SKM-1 treated with dmso at 0.1 percent for 144 hours (cell line): ENCODE measurements around the gene SDK1.

ENCODE experiments used
- DNase-seq: peaks from one replicate; lab custom pipeline; 2025; ENCODE audit not compliant: unreplicated experiment; lab: John Stamatoyannopoulos, UW

The SDK1 gene

DNA sequence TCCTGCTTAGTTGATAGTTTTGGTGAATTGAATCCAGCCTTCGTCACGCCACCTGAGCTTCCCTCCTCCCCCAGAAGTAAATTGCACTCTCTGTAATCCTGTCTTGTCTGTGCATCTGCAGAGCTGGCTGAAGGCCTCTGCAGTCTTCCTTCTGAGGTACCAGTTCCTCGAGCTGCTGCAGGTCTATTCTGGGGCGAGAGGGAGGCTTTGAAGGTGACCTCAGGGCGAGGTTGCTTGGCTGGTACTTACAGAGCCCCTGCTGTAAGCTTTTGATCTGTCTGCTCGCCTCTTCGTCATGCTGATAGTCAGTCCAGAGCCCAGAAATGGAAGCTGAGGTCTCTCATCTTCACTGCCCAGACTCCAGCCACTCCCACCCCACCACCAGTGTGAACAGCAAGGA lies 867.5 kb downstream of the SDK1 start:
- DNase-seq = no peak

DNA sequence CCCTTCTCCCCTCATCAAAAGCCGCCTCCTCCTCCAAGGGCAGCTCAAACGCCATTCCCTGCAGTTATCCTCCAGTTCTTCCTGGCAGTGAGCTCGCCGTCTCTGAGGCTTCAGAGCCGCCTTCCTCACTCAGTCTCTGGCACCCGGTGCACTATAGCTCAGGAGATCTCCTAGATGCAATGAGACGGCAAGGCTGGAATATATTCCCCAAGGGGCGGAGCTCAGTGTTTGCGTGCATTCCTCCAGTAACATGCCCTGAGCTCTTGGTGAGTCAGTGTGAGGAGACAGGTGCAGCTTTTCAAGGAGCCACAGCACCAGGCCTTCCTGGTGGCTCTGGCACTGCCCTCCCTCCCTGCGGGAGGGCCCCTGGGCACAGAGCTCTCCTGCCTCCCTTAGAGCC lies 868.4 kb downstream of the SDK1 start:
- DNase-seq = no peak

DNA sequence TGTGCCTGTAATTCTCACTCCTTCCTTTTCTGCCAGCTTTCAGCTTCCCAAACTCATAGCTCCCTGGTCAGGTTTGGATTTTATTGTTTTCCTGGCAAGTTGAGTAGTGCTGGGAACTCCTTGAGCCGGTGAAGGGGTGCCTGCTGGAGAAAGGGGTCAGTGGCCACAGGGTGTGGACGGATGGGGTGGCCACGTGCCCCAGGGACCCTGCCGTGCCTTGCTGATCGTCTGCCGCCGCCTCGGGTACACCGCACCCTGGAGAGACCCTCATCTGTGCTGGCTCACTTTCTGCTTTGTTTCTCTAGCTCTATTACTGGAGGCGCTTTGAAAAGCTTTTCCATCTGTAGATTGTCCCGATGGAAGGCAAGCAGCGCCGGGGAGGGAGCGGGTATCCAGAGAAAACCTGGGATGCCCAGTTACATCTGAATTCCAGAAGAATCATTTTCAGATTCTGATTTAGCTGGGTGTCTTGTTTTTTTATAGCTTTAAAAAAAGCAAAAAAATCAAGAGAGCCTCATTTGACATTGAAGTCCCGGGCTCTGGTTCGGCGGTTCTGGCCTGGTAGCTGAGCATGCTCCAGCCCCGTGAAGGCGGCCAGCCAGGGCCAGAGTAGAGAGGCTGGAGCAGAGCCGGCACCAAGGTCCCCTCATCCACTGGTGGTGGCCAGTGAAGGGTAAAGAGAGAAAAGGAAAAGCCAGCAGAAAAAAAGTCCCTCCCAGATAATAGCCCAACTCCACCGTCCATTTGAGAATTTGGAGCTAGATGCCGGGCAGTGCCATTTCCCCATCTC lies 870.1 kb downstream of the SDK1 start:
- DNase-seq = no peak

DNA sequence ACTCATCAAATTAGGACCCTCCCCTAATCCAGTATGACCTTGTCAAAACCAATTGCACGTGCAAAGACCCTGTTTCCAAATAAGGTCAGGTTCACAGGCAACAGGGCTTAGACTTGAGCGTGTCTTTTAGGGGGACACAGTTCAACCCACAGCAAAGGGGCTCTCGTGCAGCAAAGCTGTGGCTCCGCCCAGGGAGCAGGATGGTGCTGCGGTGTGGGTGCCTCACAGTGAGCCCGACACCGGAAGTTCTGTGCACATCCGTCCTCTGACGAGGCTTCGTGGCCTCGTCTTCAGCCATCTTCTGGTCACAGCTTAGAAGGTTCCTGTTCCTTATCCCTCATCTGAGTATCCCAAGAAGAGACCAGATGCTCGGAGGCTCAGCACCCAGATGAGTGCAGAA lies 871.8 kb downstream of the SDK1 start:
- no peak for DNase-seq

DNA sequence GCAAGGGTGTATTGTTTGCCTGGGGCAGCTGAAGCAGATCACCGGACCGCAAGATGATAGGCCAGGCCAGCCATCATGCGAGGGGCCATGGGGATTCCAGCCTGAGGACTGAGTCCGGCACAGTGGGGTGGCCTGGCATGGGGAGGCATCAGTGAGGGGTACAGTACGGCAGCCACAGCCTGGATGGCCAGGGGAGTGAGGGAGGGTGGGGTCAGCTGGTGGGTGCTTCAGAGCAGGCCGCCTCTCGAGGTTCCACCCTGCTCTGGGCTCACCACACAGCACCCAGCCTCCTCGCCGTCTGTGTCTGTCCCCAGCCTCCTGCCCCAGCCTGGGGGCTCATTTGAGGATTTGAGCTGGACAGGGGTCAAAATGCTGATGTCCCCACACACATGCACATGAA lies 872.6 kb downstream of the SDK1 start:
- DNase-seq = no peak

DNA sequence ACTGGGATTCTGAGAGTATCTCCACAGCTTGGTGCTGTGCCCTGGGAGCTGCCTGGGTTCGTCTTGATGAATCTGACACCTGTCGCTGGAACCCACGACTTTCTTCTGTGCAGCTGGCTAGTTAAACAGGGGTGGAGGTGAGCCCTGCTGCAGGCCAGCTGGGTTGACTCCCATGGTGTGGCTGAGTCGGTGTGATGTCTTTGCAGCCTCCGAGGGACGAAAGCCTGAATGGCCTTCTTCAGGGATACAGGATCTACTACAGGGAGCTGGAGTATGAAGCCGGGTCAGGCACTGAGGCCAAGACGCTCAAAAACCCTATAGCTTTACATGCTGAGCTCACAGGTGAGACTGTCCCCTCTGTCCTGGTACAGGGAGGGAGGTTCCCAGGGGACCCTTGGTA lies 873.0 kb downstream of the SDK1 start:
- no peak for DNase-seq

DNA sequence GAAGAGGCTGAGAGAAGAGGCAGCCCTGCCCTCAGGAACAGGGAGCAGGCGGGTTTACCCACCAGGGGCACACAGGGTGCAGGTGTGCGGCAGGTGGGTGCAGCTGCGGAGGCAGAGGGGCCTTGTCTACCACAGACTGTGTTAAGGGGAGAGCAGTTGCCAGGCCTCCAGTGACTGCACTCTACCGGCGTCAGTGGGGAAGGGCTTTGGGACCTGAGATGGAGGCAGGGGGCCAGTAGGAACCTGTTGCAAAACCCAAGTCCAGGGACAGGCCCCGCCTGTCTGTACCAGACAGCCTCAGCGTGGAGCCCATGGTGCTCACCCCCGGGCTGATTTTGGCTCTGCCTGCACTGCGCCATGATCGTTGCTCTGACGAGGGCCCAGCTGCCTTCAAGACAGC lies 873.4 kb downstream of the SDK1 start:
- no peak for DNase-seq

DNA sequence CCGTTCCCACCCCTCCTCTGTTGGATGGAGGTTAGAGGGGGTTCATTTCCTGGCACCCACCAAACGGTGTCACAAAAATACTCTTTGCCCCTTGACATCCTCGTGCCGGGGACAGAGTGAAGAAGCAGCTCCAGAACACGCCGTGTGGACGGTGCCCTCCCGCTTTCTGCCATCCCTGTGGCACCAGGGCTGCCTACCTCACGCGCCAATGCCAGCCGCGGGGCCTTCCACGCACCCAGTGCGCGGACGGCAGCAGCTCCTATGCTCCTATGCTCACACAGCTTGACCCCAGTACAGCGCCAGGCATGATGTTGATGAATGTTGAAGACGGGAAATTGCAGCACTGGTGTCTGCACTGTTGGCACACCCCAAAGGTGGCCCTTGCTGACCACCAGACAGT lies 873.8 kb downstream of the SDK1 start:
- DNase-seq = no peak

DNA sequence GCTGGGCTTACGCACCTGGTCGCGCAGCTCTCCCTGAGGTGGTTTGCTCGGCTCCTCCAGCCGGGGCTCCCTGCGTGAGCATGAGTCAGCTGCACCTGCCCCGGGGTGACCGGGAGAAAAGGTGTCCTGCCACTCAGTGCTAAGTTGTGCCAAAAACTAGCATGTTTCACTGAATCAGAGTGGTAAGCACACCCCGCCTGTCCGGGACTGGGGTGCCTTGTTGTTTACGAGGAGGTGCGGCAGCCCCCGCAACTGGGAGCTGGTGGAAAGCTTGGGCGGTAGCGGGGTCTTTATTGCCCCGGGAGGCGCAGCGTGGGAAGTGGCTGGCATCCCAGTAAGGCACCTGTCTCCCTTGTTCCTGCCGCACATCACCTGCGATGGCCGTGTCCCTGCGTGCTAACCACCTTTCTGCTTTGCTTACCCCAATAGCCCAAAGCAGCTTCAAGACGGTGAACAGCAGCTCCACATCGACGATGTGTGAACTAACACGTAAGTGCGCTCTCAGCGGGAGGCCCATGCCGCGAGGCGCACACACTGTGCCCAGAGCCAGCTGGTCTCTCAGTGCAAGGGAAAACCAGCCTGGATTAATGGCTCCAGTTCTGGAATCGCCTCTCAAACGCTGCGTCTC lies 874.4 kb downstream of the SDK1 start:
- no peak for DNase-seq

DNA sequence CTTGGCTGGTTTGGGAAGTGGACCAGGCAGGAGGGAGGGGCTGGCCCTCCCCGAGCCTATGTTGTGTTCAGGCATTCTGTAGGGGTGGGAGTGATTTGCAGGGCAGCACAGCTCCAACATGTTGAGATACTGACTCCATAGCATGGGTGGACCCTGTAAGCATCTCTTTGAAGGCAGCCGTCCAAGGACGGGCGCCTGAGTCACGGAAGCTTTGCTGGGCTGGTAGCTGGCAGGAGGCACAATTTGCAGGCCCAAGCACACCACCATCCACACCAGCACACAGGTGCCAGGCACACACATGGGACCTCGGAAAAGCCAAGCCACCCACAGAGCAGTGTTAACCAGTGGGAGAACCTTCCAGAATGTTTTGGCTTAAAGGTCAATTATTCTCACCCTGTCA lies 875.9 kb downstream of the SDK1 start:
- no peak for DNase-seq

DNA sequence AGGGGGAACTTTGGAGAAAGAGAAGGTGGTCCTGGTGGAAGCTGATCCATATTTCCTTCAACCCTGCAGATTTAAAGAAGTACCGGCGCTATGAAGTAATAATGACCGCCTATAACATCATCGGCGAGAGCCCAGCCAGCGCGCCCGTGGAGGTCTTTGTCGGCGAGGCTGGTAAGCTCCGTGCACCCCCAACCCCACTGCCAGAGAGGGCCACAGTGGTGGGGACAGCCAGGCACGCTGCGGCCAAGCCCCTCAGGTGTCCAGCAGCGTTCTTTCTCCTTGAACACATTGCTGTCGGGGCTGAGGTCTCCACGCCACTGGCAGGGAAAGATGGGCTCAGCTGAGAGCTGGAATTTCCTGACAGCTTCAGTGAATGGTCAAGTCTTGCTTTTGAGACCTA lies 877.4 kb downstream of the SDK1 start:
- DNase-seq = no peak

DNA sequence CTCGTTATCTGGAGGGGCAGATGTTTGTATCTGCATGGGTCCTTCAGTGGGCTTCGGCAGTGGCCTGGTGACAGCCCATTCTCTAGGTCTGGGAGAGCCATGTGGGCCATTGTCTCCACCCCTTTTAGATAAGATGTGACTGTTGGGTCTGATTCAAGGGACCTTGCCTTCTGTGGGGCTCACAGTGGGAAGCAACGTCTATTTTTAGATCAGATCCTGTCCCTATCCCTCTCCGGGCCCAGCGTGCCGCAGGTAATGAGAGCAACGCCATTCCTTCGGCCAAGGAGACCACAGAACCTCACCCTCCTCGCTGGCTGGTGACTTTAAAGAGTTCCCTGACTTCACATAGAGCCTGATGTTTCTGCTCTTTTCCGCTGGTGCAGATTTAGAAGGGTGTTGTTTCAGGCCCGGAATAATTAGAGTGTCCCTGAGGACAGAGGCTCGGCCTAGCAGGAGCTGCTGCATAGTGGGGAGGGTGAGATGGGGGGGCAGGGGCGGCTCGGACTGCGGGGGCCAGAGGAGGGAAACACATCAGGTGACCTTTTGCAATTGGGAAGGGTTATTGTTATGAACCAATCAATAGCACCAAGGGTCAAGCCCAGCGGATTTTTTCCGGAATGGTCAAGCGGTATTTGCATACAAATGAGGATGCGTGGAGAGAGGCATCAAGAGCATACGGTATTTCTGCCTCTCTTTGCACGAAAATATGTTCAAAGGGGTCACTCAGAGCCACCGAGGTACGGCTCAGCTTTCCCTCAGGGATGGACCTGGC lies 878.0 kb downstream of the SDK1 start:
- no peak for DNase-seq

DNA sequence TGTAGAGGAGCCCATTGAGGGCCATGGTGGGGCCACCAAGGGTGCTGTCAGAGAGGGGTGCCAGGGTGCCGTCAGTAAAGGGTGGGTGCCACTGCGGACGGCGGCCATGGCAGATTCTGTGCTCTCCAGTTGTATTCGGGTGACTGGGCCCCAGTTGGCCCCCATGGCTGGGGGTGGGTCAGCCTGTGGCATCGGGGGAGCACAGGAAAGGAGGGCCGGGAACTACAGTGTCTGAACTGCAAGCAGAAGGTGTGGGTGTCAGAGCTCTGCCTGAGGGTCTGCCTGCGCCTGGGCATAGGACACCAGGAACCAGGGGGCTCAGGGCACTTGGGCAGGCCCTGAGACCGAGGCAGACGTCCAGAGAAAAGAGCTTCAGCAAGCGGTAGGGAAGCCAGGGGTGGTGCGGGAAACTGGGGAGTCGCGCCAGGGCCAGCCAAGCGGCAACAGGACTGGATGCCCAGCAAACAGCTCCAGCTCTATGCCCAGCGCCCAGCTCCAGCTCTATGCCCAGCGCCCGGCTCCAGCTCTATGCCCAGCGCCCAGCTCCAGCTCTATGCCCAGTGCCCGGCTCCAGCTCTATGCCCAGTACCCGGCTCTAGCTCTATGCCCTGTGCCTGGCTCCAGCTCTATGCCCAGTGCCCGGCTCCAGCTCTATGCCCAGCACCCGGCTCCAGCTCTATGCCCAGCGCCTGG lies 878.8 kb downstream of the SDK1 start:
- no peak for DNase-seq

DNA sequence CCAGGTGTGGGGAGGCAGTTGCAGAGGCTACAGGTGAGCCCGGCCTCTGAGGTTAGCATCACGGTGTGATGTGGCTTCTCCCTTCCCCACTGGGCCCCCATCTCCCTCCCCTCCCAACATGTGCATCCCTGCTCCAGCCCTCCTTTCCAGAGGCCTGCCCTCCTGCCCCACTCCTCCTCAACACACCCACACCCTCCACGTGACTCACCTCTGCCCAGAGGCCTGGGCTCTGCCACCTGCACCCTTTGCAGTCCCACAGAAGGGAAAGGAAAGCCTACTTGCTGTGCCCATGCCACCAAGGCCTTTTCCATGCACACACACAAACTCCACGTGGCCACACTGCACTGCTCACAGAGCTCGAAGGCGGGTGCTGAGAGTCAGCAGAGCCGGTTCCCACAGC lies 880.4 kb downstream of the SDK1 start:
- DNase-seq = no peak

DNA sequence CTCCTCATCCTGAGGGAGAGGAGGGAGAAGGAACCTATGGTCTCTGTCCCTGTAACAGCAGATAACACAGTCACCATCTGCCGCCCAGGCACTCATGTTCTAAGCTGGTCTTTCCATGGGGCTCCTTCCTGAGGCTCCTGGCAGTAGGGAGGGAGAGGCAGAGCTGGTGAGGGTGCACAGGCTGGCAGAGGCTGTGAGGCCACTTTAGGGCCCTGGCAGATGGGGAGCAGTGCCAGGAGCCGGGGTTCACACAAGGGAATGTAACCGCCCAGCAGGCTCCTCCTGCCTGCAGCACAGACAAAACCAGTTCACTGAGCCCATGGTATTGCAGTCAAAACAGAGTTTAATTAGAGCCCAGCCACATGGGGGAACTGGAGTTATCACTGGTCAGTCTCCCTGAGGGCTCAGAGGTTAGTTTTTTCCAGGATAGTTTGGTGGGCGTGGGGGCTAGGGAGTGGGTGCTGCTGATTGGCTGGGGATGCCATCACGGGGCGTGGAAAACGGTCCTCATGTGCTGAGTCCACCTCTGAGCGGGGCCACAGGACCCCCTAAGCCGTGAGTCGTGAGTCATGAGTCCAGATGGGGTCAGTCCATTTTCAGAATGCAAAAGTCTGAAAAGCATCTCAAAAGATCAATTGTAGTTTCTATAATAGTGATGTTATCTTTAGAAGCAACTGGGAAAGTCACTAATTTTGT lies 881.7 kb downstream of the SDK1 start:
- no peak for DNase-seq

DNA sequence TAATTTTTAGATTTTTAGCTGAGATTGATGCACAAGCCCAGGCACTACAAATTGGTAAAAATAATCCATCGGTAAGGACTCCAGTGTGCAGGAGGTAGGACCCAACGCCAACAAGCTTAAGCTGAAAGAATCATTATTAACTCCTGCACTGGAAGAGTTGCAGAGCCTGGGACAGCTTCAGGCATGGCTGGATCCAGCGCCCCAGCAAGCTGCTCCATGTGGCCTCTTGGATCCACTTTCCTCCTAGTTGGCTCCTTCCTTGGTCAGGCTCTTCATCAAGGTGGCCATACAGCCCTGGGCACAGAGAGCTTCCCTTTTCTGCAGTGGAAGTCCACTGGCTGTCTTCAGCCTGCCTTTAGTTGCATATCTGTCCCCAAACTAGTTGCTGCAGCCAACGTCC lies 883.6 kb downstream of the SDK1 start:
- DNase-seq = no peak

DNA sequence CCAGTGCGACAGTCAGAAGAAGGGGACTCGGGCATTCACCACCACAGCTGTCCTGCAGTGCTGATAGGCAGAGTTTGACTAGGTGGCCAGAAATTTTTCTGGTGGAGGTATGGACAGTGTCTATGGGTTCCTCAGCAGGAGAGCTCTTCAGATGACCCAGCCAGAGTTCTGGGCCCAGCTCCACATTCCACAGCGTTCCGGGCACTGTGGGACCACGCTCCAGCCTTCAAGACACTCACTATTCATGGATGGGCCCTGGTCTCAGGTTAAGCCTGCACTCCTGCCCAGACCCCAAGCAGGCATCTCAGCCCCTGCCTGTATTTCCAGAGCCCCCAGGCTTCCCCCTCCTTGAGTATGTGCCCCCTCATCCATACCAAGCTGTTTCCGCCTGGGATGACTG lies 884.1 kb downstream of the SDK1 start:
- DNase-seq = no peak

DNA sequence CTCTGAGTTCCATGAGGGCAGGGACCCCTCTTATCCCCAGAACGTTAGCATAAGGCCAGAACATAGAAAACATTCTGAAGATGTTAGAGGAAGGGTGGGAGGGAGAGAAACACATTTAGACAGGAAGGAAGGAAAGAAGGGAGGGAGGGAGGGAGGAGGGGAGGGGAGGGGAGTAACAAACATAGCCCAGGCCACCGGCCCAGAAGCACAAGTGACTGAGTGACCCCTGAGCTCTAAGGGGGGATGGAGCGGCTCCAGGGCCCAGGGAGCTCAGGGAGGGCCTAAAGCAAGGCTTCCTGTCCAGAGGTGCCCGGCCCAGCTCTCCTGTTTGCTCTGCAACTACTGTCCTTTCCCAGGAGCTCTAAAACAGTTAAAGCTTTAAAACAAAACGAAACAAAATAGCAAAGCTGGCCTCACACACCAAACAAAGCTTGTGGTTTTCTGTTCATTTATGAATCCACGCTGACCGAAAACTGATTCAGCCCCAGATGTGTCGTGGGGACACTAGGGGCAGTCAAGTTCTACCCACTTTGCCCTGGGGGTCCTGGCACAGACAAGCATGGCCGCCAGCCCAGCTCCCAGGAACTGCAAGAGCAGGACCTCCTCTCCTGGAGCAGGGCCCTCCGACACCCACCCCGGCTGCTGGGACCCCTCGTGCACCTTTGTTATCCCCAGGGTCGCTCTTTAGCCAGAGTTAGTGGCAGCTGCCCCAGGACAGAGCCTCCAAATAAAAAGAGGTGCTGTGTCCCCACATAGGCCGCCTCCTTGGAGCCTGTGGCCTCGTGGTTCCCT lies 884.9 kb downstream of the SDK1 start:
- DNase-seq = no peak

DNA sequence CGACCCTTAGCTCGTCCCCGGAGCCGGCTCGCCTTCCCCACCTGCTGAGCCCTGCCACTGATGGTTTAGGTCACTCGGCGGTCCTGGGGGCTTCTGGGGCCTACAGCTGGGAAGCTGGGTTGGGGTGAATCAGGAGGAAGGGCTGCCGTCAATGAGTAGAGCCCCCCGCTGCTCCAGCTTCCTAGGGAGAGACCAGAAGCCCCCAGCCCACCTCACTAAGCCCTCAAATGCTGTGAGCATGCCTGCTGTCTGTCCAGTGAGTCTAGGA lies 885.4 kb downstream of the SDK1 start:
- DNase-seq = no peak

DNA sequence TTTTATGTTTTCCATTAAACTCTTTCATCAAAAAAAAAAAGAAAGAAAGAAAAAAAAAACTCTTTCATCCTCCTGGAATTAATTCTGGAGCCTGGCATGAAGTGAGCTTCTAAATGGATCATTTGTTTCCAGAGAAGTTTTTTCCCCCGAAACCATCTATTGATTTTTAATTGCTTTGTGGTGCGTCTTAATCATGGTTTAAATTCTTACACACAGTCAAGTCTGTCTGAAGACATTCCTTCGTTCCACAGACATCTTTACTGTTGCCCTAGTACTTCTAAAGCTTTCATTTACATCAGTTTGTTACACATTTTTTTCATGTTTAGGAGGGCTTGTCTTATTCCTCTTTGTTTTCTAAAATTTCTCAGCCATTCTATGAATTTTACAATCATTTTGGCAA lies 887.6 kb downstream of the SDK1 start:
- no peak for DNase-seq
